GM23338 (cell line): ENCODE data around the gene HDAC9. TPM values are rescaled to one million over a fixed set of nuclear protein-coding genes. Genes with fewer than 3 reads are reported as not detected.
"Not testable (repeated sequence)": the region's sequence is repeated elsewhere in the genome, so short reads cannot be mapped to it uniquely, and the experiment has no call there.

Source experiments
- ATAC-seq: fragments of 200-7000 bp; cut with Tn5 transposase; 3 replicates; pipeline ENCODE4 v1.9.1; 2020
- DNase-seq: peaks from one replicate; pipeline ENCODE4 v3.0.0-alpha.2; 2015; ENCODE audit warnings: low spot score
- H2AFZ ChIP-seq: fragments of 200-600 bp; sonication (generic); 2 replicates; pipeline ENCODE4 v1.8.0; 2016; ENCODE audit warnings: antibody characterized with exemption, mild to moderate bottlenecking, moderate library complexity
- H3F3A ChIP-seq: fragments of 200-600 bp; sonication (generic); replicated peaks from 2 replicates; pipeline ENCODE4 v1.8.0; 2017; ENCODE audit warnings: antibody characterized with exemption, mixed run types, low read depth
- H3K27ac ChIP-seq: fragments of 200-600 bp; sonication (generic); 2 replicates; pipeline ENCODE4 v1.6.1; 2016; ENCODE audit warnings: low read depth
- H3K27me3 ChIP-seq: fragments of 200-600 bp; sonication (generic); 2 replicates; pipeline ENCODE4 v1.8.0; 2016; ENCODE audit warnings: mild to moderate bottlenecking, mixed run types, moderate library complexity; ENCODE audit not compliant: insufficient read depth
- H3K36me3 ChIP-seq: fragments of 200-600 bp; sonication (generic); 2 replicates; pipeline ENCODE4 v1.8.0; 2016; ENCODE audit warnings: mild to moderate bottlenecking; ENCODE audit not compliant: insufficient read depth
- H3K4me1 ChIP-seq: fragments of 200-600 bp; sonication (generic); 2 replicates; pipeline ENCODE4 v1.8.0; 2016; ENCODE audit warnings: mild to moderate bottlenecking, moderate library complexity; ENCODE audit not compliant: insufficient read depth
- H3K4me2 ChIP-seq: fragments of 200-600 bp; sonication (generic); 2 replicates; pipeline ENCODE4 v1.7.1; 2017; ENCODE audit warnings: mixed run types
- H3K4me3 ChIP-seq: fragments of 200-600 bp; sonication (generic); 2 replicates; pipeline ENCODE4 v1.6.1; 2016; ENCODE audit warnings: mixed run types
- H3K79me2 ChIP-seq: fragments of 200-600 bp; sonication (generic); replicated peaks from 2 replicates; pipeline ENCODE4 v1.8.0; 2017; ENCODE audit warnings: mild to moderate bottlenecking; ENCODE audit not compliant: insufficient read depth
- H3K9me2 ChIP-seq: fragments of 200-600 bp; sonication (generic); 2 replicates; pipeline ENCODE4 v1.8.0; 2017; ENCODE audit not compliant: insufficient read depth
- H4K20me1 ChIP-seq: fragments of 200-600 bp; sonication (generic); replicated peaks from 2 replicates; pipeline ENCODE4 v1.8.0; 2017; ENCODE audit warnings: mild to moderate bottlenecking; ENCODE audit not compliant: insufficient read depth
- H3K27ac Mint-ChIP-seq: 2 replicates; pipeline ENCODE4 v1.8.0; 2020; ENCODE audit warnings: inconsistent platforms, mild to moderate bottlenecking, moderate library complexity, mixed read lengths
- H3K27me3 Mint-ChIP-seq: 3 replicates; pipeline ENCODE4 v1.8.0; 2022; ENCODE audit warnings: low read depth, mild to moderate bottlenecking, moderate library complexity, mixed read lengths, inconsistent platforms; ENCODE audit not compliant: insufficient read depth, poor library complexity
- H3K36me3 Mint-ChIP-seq: 3 replicates; pipeline ENCODE4 v1.8.0; 2021; ENCODE audit warnings: low read depth, mild to moderate bottlenecking, inconsistent platforms, moderate library complexity, mixed read lengths
- H3K4me1 Mint-ChIP-seq: 3 replicates; pipeline ENCODE4 v1.8.0; 2020; ENCODE audit warnings: mild to moderate bottlenecking, inconsistent platforms, mixed read lengths
- H3K4me3 Mint-ChIP-seq: 3 replicates; pipeline ENCODE4 v1.8.0; 2021; ENCODE audit warnings: moderate library complexity, mild to moderate bottlenecking, inconsistent platforms, mixed read lengths
- H3K9me3 Mint-ChIP-seq: 3 replicates; pipeline ENCODE4 v1.8.0; 2020; ENCODE audit warnings: moderate library complexity, mild to moderate bottlenecking, inconsistent platforms, mixed read lengths
- CREB1 ChIP-seq: fragments of 250-450 bp; sonication (Bioruptor Pico); IDR thresholded peaks from 2 replicates; pipeline ENCODE4 v1.5.0; 2020; ENCODE audit warnings: low read depth, mild to moderate bottlenecking, moderate library complexity
- EZH2 ChIP-seq: fragments of 200-600 bp; sonication (generic); IDR thresholded peaks from one replicate; pipeline ENCODE4 v1.8.0; 2017; ENCODE audit warnings: antibody characterized with exemption, mild to moderate bottlenecking, low read depth; ENCODE audit not compliant: unreplicated experiment
- EZH2phosphoT487 ChIP-seq: fragments of 200-600 bp; sonication (generic); IDR thresholded peaks from one replicate; pipeline ENCODE4 v1.8.1; 2018; ENCODE audit warnings: antibody characterized with exemption; ENCODE audit not compliant: unreplicated experiment
- ZNF114 ChIP-seq: fragments of 250-450 bp; sonication (Bioruptor Pico); IDR thresholded peaks from 2 replicates; pipeline ENCODE4 v1.5.0; 2020; ENCODE audit warnings: mild to moderate bottlenecking, moderate library complexity
- polyA plus RNA-seq: library from polyadenylated mRNA; unstranded; fragments of >200 nt; fragmentation: Nextera tagmentation; extraction: Ambion mirVana; gene quantifications from 2 replicates; pipeline ENCODE4 v1.2.1, GENCODE V29; 2016
- total RNA-seq: library from RNA; depleted of rRNA; stranded (reverse); fragments of >200 nt; shearing (Covaris generic); gene quantifications from 2 replicates; pipeline ENCODE4 v1.2.3, GENCODE V29; 2014
- TF ChIP-seq, protein P1 (sequence below): IDR thresholded peaks from one replicate; pipeline ENCODE4 v1.6.1; 2018; ENCODE audit warnings: antibody characterized with exemption; ENCODE audit not compliant: unreplicated experiment
- TF ChIP-seq, protein P2 (sequence below): IDR thresholded peaks from 2 replicates; pipeline ENCODE4 v1.6.1; 2016; ENCODE audit warnings: antibody characterized with exemption

Gene HDAC9
- total and polyA plus RNA-seq, 2 experiments from 2014 or later: 8.3 to 18.5 TPM

DNA sequence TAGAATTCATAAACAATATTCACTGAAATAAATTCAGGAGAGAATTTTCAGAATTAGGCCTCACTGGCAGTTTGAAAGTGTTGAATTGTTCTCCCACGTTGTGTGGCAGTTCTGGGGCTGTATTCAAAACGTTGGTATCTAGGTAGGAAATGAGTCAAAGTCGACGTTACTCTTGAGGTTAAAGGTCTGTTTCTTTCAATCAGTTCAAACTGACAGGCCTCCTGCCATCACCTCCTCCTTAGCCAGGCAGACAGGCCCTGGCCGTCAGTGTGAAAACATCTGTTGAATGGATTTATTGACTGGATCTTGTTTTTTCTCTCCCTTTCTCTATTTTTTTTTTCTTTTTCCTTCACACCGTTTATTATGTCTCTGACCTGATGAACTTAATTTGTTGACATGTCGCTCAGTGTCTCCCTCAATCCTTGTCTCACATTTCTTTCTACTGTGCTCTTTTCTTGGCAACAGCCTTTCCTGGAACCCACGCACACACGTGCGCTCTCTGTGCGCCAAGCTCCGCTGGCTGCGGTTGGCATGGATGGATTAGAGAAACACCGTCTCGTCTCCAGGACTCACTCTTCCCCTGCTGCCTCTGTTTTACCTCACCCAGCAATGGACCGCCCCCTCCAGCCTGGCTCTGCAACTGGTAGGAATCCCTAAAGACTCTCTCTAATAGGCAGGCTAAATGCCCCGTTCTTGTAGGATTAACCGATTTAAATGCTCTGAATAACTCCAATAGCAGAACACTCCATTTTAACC lies 231.7 kb downstream of the HDAC9 start:
- H3K27ac ChIP-seq: no peak overlapping the region

DNA sequence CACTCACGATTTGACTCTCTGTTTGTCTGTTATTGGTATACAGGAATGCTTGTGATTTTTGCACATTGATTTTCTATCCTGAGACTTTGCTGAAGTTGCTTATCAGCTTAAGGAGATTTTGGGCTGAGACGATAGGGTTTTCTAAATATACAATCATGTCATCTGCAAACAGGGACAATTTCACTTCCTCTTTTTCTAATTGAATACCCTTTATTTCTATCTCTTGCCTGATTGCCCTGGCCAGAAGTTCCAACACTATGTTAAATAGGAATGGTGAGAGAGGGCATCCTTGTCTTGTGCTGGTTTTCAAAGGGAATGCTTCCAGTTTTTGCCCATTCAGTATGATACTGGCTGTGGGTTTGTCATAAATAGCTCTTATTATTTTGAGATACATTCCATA lies 240.5 kb downstream of the HDAC9 start:
- not testable (repeated sequence) for H3K36me3 ChIP-seq, ATAC-seq, H3K79me2 ChIP-seq, H3K9me2 ChIP-seq, H3K27me3 Mint-ChIP-seq, H3K27me3 ChIP-seq, H3K27ac Mint-ChIP-seq, H3K36me3 Mint-ChIP-seq, H3K27ac ChIP-seq, DNase-seq, H4K20me1 ChIP-seq, H3K4me3 Mint-ChIP-seq, H3K4me1 ChIP-seq, H2AFZ ChIP-seq, H3K4me2 ChIP-seq, H3K9me3 Mint-ChIP-seq, H3K4me3 ChIP-seq, H3F3A ChIP-seq, H3K4me1 Mint-ChIP-seq

More for the DNA sequence above, 231.7 kb downstream of the HDAC9 start:
- Mint-ChIP-seq H3K9me3 (no peaks in the 10 kb centered on the region), H3K36me3 (no peaks in the 10 kb centered on the region), H3K4me3 (no peak overlapping the region), H3K4me1 (no peaks in the 10 kb centered on the region), H3K27ac (no peak overlapping the region), H3K27me3 (no peaks in the 10 kb centered on the region)
- Histone ChIP-seq H3F3A (no peaks in the 10 kb centered on the region), H4K20me1 (no peaks in the 10 kb centered on the region), H3K4me2 (no peak overlapping the region), H3K79me2 (no peaks in the 10 kb centered on the region), H3K9me2 (no peaks in the 10 kb centered on the region), H3K4me3 (no peak overlapping the region), H3K27me3 (no peaks in the 10 kb centered on the region), H3K4me1 (no peaks in the 10 kb centered on the region), H2AFZ (no peak overlapping the region), H3K36me3 (no peaks in the 10 kb centered on the region)
- no peak; the same call in 2 of the 3 replicates for ATAC-seq
- TF ChIP-seq EZH2: no peak
- TF ChIP-seq CREB1 (CRISPR knock-in tag): no peak
- DNase-seq: no peak

DNA sequence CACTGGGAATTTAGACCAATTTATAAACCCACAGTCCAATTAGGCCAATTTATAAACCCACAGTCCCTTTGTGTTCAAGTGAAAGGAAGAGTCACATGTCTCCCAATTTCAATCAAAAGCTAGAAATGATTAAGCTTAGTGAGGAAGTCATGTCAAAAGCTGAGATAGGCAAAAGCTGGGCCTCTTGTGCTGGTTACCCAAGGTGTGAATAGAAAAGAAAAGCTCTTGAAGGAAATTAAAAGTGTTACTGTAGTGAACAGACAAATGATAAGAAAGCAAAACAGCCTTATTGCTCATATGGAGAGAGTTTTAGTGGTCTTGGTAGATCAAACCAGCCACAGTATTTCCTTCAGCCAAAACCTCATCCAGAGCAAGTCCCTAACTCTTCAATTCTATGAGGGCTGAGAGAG lies 245.0 kb downstream of the HDAC9 start:
- H3F3A ChIP-seq: no peaks in the 10 kb centered on the region
- peaks cover 6% of the 10 kb centered on the region; the same call in 1 of the 2 replicates for H3K9me2 ChIP-seq
- Mint-ChIP-seq H3K4me1 (no peaks in the 10 kb centered on the region), H3K4me3 (no peak overlapping the region), H3K27ac (no peak overlapping the region), H3K9me3 (0 out of 3 replicates have a peak, but pooled peaks cover 3% of the 10 kb centered on the region), H3K36me3 (no peaks in the 10 kb centered on the region), H3K27me3 (no peaks in the 10 kb centered on the region)
- no peak overlapping the region for H3K4me2 ChIP-seq
- TF ChIP-seq, protein P1, sequence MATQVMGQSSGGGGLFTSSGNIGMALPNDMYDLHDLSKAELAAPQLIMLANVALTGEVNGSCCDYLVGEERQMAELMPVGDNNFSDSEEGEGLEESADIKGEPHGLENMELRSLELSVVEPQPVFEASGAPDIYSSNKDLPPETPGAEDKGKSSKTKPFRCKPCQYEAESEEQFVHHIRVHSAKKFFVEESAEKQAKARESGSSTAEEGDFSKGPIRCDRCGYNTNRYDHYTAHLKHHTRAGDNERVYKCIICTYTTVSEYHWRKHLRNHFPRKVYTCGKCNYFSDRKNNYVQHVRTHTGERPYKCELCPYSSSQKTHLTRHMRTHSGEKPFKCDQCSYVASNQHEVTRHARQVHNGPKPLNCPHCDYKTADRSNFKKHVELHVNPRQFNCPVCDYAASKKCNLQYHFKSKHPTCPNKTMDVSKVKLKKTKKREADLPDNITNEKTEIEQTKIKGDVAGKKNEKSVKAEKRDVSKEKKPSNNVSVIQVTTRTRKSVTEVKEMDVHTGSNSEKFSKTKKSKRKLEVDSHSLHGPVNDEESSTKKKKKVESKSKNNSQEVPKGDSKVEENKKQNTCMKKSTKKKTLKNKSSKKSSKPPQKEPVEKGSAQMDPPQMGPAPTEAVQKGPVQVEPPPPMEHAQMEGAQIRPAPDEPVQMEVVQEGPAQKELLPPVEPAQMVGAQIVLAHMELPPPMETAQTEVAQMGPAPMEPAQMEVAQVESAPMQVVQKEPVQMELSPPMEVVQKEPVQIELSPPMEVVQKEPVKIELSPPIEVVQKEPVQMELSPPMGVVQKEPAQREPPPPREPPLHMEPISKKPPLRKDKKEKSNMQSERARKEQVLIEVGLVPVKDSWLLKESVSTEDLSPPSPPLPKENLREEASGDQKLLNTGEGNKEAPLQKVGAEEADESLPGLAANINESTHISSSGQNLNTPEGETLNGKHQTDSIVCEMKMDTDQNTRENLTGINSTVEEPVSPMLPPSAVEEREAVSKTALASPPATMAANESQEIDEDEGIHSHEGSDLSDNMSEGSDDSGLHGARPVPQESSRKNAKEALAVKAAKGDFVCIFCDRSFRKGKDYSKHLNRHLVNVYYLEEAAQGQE: no peak
- no peak for TF ChIP-seq ZNF114 (CRISPR knock-in tag)
- TF ChIP-seq, protein P2, sequence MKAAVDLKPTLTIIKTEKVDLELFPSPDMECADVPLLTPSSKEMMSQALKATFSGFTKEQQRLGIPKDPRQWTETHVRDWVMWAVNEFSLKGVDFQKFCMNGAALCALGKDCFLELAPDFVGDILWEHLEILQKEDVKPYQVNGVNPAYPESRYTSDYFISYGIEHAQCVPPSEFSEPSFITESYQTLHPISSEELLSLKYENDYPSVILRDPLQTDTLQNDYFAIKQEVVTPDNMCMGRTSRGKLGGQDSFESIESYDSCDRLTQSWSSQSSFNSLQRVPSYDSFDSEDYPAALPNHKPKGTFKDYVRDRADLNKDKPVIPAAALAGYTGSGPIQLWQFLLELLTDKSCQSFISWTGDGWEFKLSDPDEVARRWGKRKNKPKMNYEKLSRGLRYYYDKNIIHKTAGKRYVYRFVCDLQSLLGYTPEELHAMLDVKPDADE: no peak
- no peak for TF ChIP-seq EZH2phosphoT487
- H2AFZ ChIP-seq: no peak overlapping the region
- no peak overlapping the region for H3K27ac ChIP-seq
- ATAC-seq (no peak), DNase-seq (no peak)
- no peaks in the 10 kb centered on the region for H3K36me3 ChIP-seq
- H4K20me1 ChIP-seq: no peaks in the 10 kb centered on the region
- H3K4me3 ChIP-seq: no peak overlapping the region
- no peaks in the 10 kb centered on the region for H3K4me1 ChIP-seq
- H3K27me3 ChIP-seq: no peaks in the 10 kb centered on the region
- H3K79me2 ChIP-seq: no peaks in the 10 kb centered on the region
